GM13976 (cell line): ENCODE measurements around the gene PRKG1.

Experiments
- DNase-seq: peaks from one replicate; pipeline ENCODE4 v3.0.0; 2012; ENCODE audit warnings: low spot score
- CTCF ChIP-seq: IDR thresholded peaks from 2 replicates; pipeline ENCODE4 v1.5.1; 2012; ENCODE audit warnings: borderline replicate concordance, mild to moderate bottlenecking; ENCODE audit not compliant: insufficient read depth; ENCODE audit errors: extremely low read depth, missing control alignments, control extremely low read depth
- in situ Hi-C: fragments of 300-500 bp; cut with MboI; formaldehyde crosslinking; loops from one replicate; pipeline ENCODE4 v1.12.0; 2022; ENCODE audit warnings: low sequenced_read_pairs, mixed read lengths, inconsistent platforms; ENCODE audit not compliant: unreplicated experiment

Gene PRKG1

GRCh38 chr10:51588984-51589383 lies 514.7 kb downstream of the PRKG1 start:
- DNase-seq = no peak
- no peak for TF ChIP-seq CTCF
- in situ Hi-C loops = no loop called here

DNA sequence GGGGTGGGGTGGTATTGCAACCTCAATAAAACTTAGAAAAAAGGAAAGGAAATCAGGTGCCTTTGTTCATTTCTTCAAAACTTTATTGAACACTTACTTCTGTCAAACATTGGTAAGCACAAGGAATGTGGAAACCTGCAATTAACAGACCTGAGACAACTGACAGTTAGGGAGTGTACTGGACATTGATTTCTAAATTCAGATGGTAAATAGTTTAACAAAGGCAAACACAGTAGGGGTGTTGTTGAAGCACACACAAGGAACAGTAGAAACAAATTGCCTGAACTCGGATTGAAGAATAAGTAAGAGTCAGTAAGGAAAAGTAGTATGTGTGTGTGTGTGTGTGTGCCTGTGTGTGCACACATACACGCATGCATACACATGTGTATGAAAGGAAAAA lies 516.5 kb downstream of the PRKG1 start:
- in situ Hi-C loops = no loop called here
- no peak for DNase-seq
- TF ChIP-seq CTCF = no peak

DNA sequence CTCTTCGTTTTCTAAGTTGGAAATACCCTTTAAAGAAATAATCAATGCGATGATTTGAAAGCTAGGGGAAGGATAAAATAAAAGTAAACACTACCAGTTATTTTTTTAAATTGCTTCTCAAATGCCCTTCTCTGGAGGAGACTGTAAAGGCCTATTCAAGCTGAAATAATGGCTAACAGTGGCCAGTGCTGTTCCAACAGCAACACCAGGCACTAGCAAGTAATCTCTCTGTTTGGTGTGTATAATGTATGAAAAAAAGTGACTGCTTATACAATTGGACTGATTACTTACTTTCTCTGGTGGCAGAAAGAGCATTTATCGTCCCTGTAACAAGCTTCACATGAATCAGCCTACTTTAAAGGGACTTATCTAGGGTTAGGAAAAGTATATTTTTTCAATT lies 522.4 kb downstream of the PRKG1 start:
- no peak for DNase-seq
- TF ChIP-seq CTCF = no peak
- in situ Hi-C loops = no loop called here

DNA sequence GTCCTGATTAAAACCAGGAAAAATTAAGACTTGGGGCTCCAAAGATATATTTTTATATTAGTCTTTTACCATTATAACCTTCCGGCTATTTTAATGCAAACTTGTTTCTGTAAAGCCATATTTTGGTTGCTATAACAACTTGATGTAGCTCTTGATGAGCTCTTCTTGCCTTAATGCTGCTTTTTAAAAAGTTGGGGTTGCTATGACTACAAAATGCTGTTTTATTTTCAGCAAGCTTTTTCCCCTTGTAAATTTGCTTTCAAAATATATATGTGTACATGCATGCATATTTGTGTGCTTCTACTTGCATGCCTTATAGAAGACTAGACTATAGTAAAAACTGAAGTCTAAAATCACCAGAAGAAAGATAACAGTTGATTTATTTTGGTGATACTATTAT lies 525.4 kb downstream of the PRKG1 start:
- DNase-seq = no peak
- no peak for TF ChIP-seq CTCF
- in situ Hi-C loops = no loop called here

- DNase-seq = no peak
- TF ChIP-seq CTCF = no peak
- in situ Hi-C loops = no loop called here
Observed at GRCh38 chr10:51602326-51602725, 528.0 kb downstream of the PRKG1 start.

DNA sequence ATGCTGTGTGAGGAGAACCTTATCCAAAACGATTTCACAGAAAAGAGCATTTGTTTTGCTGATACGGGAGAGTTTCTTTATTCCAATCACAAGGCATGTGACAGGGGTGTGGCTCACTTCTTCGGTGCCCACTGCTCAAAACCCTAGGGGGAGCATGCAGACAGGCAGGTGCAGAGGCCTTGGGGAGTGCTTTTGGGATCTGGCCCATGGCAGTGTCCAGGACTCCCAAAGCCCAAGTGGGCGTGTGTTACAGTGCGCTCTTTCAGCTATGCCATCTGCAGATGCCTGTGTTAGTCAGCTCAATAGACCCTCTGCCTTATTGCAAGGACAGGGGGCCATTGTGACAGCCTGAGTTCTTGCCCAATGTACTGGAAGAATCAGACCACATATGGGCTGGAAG lies 530.3 kb downstream of the PRKG1 start:
- in situ Hi-C loops = no loop called here
- no peak for TF ChIP-seq CTCF
- DNase-seq = no peak
